GM12878 (cell line): ENCODE measurements around the gene NTM. TPM values are rescaled to one million over a fixed set of nuclear protein-coding genes. Genes with fewer than 3 reads are reported as not detected.

ENCODE experiments used
- ATAC-seq: fragments of 200-7000 bp; cut with Tn5 transposase; 3 replicates; pipeline ENCODE4 v1.9.1; 2020; ENCODE audit warnings: mild to moderate bottlenecking, moderate library complexity
- BruUV-seq: library from RNA; stranded (reverse); fragments of 400-500 nt; replicated peaks from 2 replicates; lab custom pipeline; 2021; lab: Mats Ljungman, UMichigan
- CTCF ChIA-PET: fragments of 300-600 bp; sonication (Branson Sonifier 250); formaldehyde crosslinking; extraction: SDS; loops from one replicate; lab custom pipeline; 2021; ENCODE audit warnings: inconsistent platforms; lab: Yijun Ruan, JAX
- POLR2A ChIA-PET: fragments of 350-600 bp; formaldehyde crosslinking; extraction: SDS; loops from one replicate; lab custom pipeline; 2021; ENCODE audit warnings: inconsistent platforms; lab: Charles Lee
- RAD21 ChIA-PET: fragments of 300-600 bp; sonication (Branson Sonifier 250); formaldehyde crosslinking; loops from one replicate; lab custom pipeline; 2023; ENCODE audit warnings: antibody characterized with exemption; ENCODE audit not compliant: unreplicated experiment; lab: Charles Lee
- SMC1A ChIA-PET: fragments of 300-600 bp; sonication (Branson Sonifier 250); formaldehyde crosslinking; loops from one replicate; lab custom pipeline; 2023; ENCODE audit not compliant: unreplicated experiment, uncharacterized antibody; lab: Charles Lee
- DNase-seq: peaks from one replicate; pipeline ENCODE4 v3.0.0-alpha.2; 2011; ENCODE audit warnings: low read depth, low spot score
- FAIRE-seq: peaks from 3 replicates; lab custom pipeline; 2011; peaks lifted over from hg19 to GRCh38; lab: Jason Lieb, UNC
- H2AFZ ChIP-seq: 2 replicates; pipeline ENCODE4 v1.6.0; 2011; ENCODE audit warnings: low read depth, low read length, control low read depth; ENCODE audit not compliant: control insufficient read depth
- H3K27ac ChIP-seq: 2 replicates; pipeline ENCODE4 v1.5.1; 2011; ENCODE audit warnings: control low read depth; ENCODE audit not compliant: control insufficient read depth, insufficient read depth
- H3K27me3 ChIP-seq, 2 experiments: replicated peaks in 1 of 2; 2 replicates each; pipeline versions ENCODE4 v1.6.0 to v1.6.1; 2011; ENCODE audit warnings: low read length in 1 of 2; ENCODE audit not compliant: control insufficient read depth in 2 of 2, insufficient read depth in 2 of 2
- H3K36me3 ChIP-seq, 2 experiments: 2 replicates each; pipeline ENCODE4 v1.5.1; 2011; ENCODE audit warnings: low read length in 1 of 2; ENCODE audit not compliant: control insufficient read depth in 2 of 2, insufficient read depth in 2 of 2
- H3K4me1 ChIP-seq: 2 replicates; pipeline ENCODE4 v1.6.1; 2011; ENCODE audit warnings: mild to moderate bottlenecking, low read length, moderate library complexity, mixed read lengths; ENCODE audit not compliant: control insufficient read depth, insufficient read depth
- H3K4me2 ChIP-seq: 2 replicates; pipeline ENCODE4 v1.6.0; 2011; ENCODE audit warnings: control low read depth; ENCODE audit not compliant: control insufficient read depth, insufficient read depth
- H3K4me3 ChIP-seq: fragments of 200-600 bp; sonication (generic); 2 replicates; pipeline ENCODE4 v1.5.1; 2016
- H3K79me2 ChIP-seq: 2 replicates; pipeline ENCODE4 v1.6.0; 2011; ENCODE audit warnings: low read length; ENCODE audit not compliant: control insufficient read depth, insufficient read depth
- H3K9ac ChIP-seq: 2 replicates; pipeline ENCODE4 v1.8.0; 2011; ENCODE audit warnings: low read length, control low read depth, mixed read lengths; ENCODE audit not compliant: control insufficient read depth, insufficient read depth
- H3K9me3 ChIP-seq: replicated peaks from 3 replicates; pipeline ENCODE4 v1.5.1; 2011; ENCODE audit warnings: mild to moderate bottlenecking, low read length; ENCODE audit not compliant: control insufficient read depth, insufficient read depth
- H4K20me1 ChIP-seq: 2 replicates; pipeline ENCODE4 v1.6.0; 2011; ENCODE audit not compliant: control insufficient read depth, insufficient read depth
- FOS ChIP-seq: IDR thresholded peaks from 3 replicates; pipeline ENCODE4 v1.6.1; 2011; ENCODE audit warnings: borderline replicate concordance; ENCODE audit not compliant: insufficient read length; ENCODE audit errors: extremely low read depth
- FOXM1 ChIP-seq: IDR thresholded peaks from 2 replicates; pipeline ENCODE4 v1.6.1; 2012; ENCODE audit warnings: low read depth, mild to moderate bottlenecking, inconsistent platforms, low read length, moderate library complexity
- IKZF2 ChIP-seq, 2 experiments: fragments of 450-650 bp; IDR thresholded peaks; 2 replicates each; pipeline ENCODE4 v1.6.1; 2017; ENCODE audit warnings: mild to moderate bottlenecking in 2 of 2, moderate library complexity in 2 of 2
- KDM1A ChIP-seq: fragments of 200-600 bp; sonication (generic); IDR thresholded peaks from 2 replicates; pipeline ENCODE4 v1.6.1; 2016; ENCODE audit warnings: borderline replicate concordance
- RCOR1 ChIP-seq: conservative IDR thresholded peaks from 2 replicates; pipeline ENCODE4 v1.6.1; 2012; ENCODE audit warnings: low read depth, low read length, improper control_type of control experiment
- WGBS: methylation state at CpG from one replicate; pipeline ENCODE4 v1.1.6; 2016; ENCODE audit warnings: low lambda C conversion rate; ENCODE audit not compliant: insufficient replicate concordance, insufficient coverage; ENCODE audit errors: missing lambda C conversion rate; 5-methylcytosine and 5-hydroxymethylcytosine counted together
- in situ Hi-C: fragments of 300-500 bp; cut with MboI; formaldehyde crosslinking; loops from 9 replicates; pipeline ENCODE4 v1.14.3; 2018; ENCODE audit warnings: mixed read lengths
- intact Hi-C: fragments of 100-400 bp; cut with micrococcal nuclease; formaldehyde crosslinking; loops from one replicate; pipeline ENCODE4 v1.14.2; 2022; ENCODE audit not compliant: unreplicated experiment
- polyA plus RNA-seq, 11 experiments: library from polyadenylated mRNA; depleted of rRNA in 4 of 11; unstranded in 6 of 11; stranded (reverse) in 5 of 11; fragments of >200 nt; fragmentation: Nextera tagmentation in 4 of 11; fragmentation: Illumina TruSeq in 1 of 11; extraction: Ambion mirVana in 4 of 11; extraction: Trizol in 1 of 11; gene quantifications; 1 replicate in 1 of 11; 2 replicates in 10 of 11; pipeline versions ENCODE4 v1.2.1 to v1.2.3, GENCODE V29; 2011 to 2016; ENCODE audit warnings: inconsistent platforms in 2 of 11, missing spikeins in 2 of 11, low read depth in 1 of 11
- total RNA-seq, 4 experiments: library from RNA; depleted of rRNA in 3 of 4; stranded (reverse); fragments of >200 nt in 3 of 4; fragmentation: Illumina TruSeq in 1 of 4; extraction: Trizol in 1 of 4; gene quantifications; 2 replicates each; pipeline versions ENCODE4 v1.2.1 to v1.2.3, GENCODE V29; 2013 to 2021
- TF ChIP-seq, protein P1 (sequence below): IDR thresholded peaks from 2 replicates; pipeline ENCODE4 v1.6.1; 2011; ENCODE audit warnings: borderline replicate concordance, low read depth, mild to moderate bottlenecking, moderate library complexity, low read length; ENCODE audit not compliant: insufficient read depth, poor library complexity, severe bottlenecking
- TF ChIP-seq, protein P2 (sequence below): fragments of 450-650 bp; IDR thresholded peaks from 2 replicates; pipeline ENCODE4 v1.6.1; 2017; ENCODE audit warnings: mild to moderate bottlenecking, moderate library complexity

NTM gene
- total and polyA plus RNA-seq, 10 of the 15 experiments (the other 5 are each of a cell fraction or from before 2014, with no cell fraction given): not detected

DNA sequence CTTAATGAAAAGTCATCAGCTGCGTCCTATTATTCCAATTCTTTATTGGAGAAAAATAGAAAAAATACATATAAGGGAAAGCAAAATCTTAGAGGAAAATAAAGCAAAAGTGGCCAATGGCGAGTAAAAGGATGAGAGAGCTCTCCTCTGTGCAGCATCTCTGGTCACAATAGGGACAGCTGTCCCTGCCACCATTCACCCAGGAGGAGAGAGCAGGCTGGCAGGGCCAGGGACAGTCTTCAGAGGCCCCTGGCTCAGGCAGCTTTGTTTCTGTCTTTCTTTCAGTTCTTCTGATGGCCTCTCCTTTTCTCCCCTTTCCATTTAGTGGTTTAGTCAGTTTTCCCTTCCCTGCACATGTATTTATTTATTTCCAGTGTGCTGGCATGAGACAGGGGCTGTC is 941.3 kb downstream of the NTM start:
- RAD21 ChIA-PET: interaction anchor here (0.6 to 0.9 kb wide), 3 partner anchors 10 to 20 kb away, joined by 3 read pairs; no protein-coding TSS in a partner anchor
- SMC1A ChIA-PET: interaction anchor here (0.8 to 2.2 kb wide), 4 partner anchors 12 to 90 kb away, joined by 3 to 7 read pairs (median 4); no protein-coding TSS in a partner anchor
- DNase-seq: no peak
- intact Hi-C loops: no loop called here
- Histone ChIP-seq H3K4me3 (no peak overlapping the region), H3K79me2 (no peaks in the 10 kb centered on the region)
- TF ChIP-seq FOXM1: no peak
- TF ChIP-seq, protein P1, sequence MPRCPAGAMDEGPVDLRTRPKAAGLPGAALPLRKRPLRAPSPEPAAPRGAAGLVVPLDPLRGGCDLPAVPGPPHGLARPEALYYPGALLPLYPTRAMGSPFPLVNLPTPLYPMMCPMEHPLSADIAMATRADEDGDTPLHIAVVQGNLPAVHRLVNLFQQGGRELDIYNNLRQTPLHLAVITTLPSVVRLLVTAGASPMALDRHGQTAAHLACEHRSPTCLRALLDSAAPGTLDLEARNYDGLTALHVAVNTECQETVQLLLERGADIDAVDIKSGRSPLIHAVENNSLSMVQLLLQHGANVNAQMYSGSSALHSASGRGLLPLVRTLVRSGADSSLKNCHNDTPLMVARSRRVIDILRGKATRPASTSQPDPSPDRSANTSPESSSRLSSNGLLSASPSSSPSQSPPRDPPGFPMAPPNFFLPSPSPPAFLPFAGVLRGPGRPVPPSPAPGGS: no peak
- TF ChIP-seq FOS: no peak
- TF ChIP-seq, protein P2, sequence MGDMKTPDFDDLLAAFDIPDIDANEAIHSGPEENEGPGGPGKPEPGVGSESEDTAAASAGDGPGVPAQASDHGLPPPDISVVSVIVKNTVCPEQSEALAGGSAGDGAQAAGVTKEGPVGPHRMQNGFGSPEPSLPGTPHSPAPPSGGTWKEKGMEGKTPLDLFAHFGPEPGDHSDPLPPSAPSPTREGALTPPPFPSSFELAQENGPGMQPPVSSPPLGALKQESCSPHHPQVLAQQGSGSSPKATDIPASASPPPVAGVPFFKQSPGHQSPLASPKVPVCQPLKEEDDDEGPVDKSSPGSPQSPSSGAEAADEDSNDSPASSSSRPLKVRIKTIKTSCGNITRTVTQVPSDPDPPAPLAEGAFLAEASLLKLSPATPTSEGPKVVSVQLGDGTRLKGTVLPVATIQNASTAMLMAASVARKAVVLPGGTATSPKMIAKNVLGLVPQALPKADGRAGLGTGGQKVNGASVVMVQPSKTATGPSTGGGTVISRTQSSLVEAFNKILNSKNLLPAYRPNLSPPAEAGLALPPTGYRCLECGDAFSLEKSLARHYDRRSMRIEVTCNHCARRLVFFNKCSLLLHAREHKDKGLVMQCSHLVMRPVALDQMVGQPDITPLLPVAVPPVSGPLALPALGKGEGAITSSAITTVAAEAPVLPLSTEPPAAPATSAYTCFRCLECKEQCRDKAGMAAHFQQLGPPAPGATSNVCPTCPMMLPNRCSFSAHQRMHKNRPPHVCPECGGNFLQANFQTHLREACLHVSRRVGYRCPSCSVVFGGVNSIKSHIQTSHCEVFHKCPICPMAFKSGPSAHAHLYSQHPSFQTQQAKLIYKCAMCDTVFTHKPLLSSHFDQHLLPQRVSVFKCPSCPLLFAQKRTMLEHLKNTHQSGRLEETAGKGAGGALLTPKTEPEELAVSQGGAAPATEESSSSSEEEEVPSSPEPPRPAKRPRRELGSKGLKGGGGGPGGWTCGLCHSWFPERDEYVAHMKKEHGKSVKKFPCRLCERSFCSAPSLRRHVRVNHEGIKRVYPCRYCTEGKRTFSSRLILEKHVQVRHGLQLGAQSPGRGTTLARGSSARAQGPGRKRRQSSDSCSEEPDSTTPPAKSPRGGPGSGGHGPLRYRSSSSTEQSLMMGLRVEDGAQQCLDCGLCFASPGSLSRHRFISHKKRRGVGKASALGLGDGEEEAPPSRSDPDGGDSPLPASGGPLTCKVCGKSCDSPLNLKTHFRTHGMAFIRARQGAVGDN: no peak
- no peak for TF ChIP-seq KDM1A
- TF ChIP-seq IKZF2 (IDR thresholded peaks at IDR 0.05): no peak
- no peak for TF ChIP-seq RCOR1
- TF ChIP-seq, all 136 proteins: peak for 0
- Histone ChIP-seq H3K9ac (no peak overlapping the region), H3K27me3 (no peaks in the 10 kb centered on the region), H3K36me3 (no peaks in the 10 kb centered on the region), H2AFZ (no peak overlapping the region), H3K4me2 (no peak overlapping the region), H3K4me1 (no peaks in the 10 kb centered on the region), H3K27ac (no peak overlapping the region), H3K9me3 (no peaks in the 10 kb centered on the region), H4K20me1 (no peaks in the 10 kb centered on the region)
- no peak for ATAC-seq
- no TSS peak for BruUV-seq
- 15% methylated on average over 2 of the region's 2 CpGs for WGBS
- POLR2A ChIA-PET: no interaction called here
- in situ Hi-C loops: no loop called here
- no peak for FAIRE-seq
- CTCF ChIA-PET: interaction anchor here (1.1 to 5.4 kb wide), 12 partner anchors 11 to 629 kb away, joined by 3 to 54 read pairs (median 6); no protein-coding TSS in a partner anchor
